Activated effector memory CD4-positive, alpha-beta T cell treated with Interleukin-2 at 50 U/mL for 16 hours (primary cell): ENCODE results near the gene ZNF526.
A peak's percentile ranks its signal among the peaks of the same experiment; 100 is the strongest.
"Not testable (repeated sequence)": the region's sequence is repeated elsewhere in the genome, so short reads cannot be mapped to it uniquely, and the experiment has no call there.

Experiments
- DNase-seq: peaks from one replicate; pipeline ENCODE4 v3.0.0-alpha.2; 2020

The ZNF526 gene

GRCh38 chr19:42248270-42249148 is 28.4 kb downstream of the ZNF526 start:
- DNase-seq: no peak

- no peak for DNase-seq
These were observed 29.1 kb downstream of the ZNF526 start for GRCh38 chr19:42249149-42249750.

DNA sequence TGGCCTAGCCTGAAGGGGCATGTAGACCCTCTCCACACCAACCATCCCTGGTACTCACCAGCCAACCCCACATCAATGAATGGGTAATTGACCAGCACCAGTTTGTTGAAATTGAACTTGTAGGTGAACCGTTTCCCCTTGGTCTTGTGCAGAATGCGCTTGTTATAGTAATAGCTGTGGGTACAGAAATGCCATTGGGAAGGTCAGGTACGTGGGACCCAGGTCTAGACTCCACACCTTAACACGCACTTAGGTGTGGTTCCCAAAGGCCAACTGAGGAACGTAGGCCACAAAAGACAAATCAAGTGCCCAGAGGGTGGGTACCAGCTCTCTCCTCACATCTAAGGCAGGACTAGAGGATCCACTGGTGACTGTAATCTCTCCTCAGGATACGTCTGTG is 29.7 kb downstream of the ZNF526 start:
- no peak for DNase-seq

DNA sequence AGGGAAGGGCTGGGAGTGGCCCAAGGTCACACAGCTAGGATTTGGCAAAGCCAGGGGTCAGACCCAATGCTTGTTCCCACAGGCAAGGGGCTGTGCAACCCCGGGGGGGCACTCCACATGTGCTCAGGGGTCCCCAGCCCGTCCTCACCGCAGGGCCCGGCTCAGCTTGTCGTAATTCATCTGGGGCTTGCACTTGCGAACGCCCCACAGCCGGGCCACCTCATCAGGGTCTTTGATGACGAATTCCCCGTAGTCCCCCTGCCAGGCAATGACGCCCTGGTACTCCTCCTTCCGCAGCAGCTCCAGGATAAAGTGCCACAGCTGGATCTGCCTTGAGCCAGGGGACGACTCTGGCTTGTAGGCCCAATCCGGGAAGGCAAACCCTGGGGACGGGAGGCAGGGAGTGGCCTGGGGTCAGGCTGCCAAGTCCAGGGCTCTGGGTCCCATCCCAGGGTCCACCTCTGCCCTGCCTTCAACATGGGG is 30.1 kb downstream of the ZNF526 start:
- DNase-seq: no peak

DNA sequence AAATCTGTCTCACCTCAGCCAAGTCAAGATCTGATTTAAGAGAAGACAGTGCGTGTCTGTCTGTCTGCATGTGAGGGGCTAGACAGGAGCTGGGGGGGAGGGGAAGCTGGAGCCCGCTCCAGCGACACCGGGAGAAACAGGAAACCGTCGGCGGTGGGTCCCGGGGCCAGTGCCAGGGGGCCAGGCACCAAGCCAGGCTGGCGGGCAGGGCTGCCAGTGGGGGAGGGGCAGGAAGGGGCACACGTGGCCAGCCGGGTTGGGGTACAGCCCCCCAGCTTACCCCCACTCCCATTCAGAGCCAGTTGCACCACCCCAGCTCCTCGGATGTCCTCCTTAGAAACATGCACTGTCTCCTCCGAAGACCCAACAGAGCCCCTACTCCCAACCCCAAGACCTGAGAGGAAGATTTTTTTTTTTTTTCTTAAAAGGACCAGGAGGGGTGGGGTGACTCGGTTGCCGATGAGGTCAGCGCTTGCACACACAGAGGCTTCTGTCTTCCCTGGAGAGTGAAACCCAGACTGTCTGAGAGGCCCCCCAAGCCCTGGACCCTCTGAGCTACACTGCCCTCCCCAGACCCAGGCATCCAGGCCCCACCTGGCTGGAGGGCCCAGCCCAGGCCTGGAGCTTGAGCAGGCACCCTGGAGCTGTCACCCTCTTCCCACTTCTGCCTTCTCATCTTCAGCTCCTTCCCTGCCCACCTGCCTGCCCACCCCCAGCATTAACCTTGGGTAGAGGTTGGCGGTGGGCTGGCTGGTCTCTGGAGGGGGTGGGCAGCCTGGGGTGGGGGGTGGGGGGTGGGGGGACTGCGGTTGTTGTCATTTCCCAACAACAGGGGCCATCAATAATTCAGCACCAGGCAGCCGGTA is 30.8 kb downstream of the ZNF526 start:
- DNase-seq: no peak

DNA sequence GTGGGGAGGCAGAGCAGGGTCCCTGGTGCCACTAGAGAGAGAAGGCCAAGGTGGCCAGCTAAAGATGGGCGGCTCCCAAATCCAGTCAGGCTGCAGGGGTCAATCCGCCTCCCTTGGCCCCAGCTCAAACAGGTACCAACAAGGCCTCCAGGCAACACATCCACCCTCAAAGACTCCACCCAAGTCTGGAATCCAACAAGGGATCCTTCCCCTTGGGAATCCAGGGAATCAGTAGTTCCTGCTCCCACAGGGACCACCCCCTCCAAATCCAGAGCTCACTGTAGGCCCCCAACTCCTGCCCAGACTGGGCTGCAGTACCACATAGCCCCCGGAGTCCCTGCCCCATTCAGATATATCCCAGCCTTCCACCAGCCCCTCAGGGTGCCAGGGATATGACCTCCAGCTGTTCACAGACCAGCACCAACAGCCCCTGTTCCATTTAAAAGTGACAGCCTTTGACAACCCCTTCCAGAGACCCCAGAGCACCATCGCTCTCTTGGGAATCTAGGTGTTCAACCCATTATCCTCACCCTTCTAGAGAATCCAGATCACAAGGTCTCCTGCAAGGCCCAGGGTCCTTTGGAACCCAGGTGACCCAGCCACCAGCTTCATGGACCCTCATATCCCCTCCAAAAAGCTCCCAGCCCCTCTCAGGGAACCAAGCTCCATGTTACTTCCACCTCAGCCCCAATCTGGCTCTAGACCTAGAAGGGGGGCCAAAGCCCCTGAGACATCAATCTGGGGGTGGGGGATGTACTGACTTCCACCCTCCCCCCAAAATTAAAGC is 31.7 kb downstream of the ZNF526 start:
- no peak for DNase-seq

- no peak for DNase-seq
These were observed 32.5 kb downstream of the ZNF526 start for GRCh38 chr19:42252365-42253244.

- peak; percentile 57 for DNase-seq
These were observed 33.4 kb downstream of the ZNF526 start for GRCh38 chr19:42253245-42254088.

GRCh38 chr19:42254089-42254849 is 34.2 kb downstream of the ZNF526 start:
- peak; percentile 71 for DNase-seq

- peak; percentile 90 for DNase-seq
These were observed 35.0 kb downstream of the ZNF526 start, which contains the start of gene ERF for GRCh38 chr19:42254850-42255765. ERF (minus strand) TSS chr19:42255128; CDS start chr19:42254999, 129 bp downstream.

DNA sequence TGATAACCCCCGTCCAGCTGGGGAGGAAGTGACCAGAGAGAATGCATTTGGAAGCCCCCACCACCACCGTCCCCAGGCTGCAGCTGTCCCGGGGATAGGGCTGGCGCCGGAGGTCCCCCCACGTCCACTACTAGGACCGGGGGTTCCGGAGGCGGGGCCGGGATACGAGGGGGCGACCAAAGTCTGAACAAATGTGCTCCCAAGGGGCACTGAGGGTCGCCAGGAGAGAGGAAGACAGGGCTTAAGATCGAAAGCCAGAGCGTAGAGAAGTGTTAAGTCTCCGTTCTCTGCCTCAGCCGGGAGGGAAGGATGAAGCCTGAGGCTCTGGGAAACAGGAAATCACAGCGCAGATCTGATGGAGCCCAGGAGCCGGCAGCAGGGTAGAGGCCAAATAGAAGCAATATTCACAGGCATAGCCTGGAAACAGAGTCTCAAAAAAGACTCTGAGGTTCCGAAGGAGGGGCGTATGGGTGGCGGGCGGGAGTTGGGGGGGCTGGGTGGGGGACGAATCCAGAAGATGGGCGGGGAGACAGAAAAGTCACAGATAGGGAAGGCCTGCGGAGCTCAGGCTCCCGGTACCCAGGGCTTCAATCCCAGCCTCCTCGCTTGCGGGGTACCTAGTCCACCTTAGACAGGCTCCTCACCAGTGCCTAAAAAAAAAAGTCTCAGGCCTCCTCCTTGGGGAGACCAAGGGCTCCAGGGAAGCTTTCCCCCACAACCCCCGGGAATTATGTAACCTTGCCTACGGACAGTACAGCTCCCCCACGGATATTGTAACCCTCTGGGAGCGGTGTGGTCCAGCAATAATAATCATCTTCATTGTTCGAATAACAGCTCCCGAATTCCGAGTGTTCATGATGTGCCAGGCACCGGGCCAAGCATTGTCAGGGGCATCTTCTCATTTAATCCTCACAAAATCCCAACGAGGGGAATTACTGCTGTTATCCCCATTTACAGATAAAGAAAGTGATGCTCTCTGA is 35.9 kb downstream of the ZNF526 start:
- DNase-seq: no peak

DNA sequence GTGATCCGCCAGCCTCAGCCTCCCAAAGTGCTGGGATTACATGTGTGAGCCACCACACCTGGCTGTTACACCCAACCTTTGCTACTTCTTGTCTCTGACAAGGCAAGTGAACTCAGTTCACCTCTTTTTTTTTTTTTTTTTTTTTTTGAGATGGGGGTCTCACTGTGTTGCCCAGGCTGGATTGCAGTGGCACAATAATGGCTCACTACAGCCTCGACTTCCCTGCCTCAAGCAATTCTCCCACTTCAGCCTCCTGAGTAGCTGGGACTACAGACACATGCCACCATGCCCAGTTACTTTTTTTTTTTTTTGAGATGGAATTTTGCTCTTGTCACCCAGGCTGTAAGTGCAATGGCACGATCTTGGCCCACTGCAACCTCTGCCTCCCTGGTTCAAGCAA is 37.7 kb downstream of the ZNF526 start:
- DNase-seq: not testable (repeated sequence)

DNA sequence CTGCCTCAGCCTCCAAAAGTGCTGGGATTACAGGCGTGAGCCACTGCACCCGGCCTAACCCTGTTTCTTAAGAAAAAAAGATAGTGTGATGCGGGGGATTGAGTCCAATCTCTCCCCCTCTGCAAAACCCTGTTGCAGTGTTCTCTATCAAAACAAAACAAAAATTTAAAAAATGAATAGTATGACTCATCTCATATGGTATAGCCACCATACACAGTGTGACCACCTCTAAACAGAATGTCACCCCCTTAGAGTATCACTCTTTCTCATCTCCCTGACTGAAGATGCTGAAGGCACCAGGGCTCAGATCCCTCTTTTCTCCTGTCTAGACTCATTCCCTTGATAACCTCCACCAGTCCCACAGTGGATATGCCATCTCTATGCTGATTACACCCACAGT is 41.7 kb downstream of the ZNF526 start:
- no peak for DNase-seq

- not testable (repeated sequence) for DNase-seq
These were observed 46.0 kb downstream of the ZNF526 start for GRCh38 chr19:42266105-42266504.

GRCh38 chr19:42266928-42267603 is 47.0 kb downstream of the ZNF526 start:
- not testable (repeated sequence) for DNase-seq

GRCh38 chr19:42267644-42268141 is 47.6 kb downstream of the ZNF526 start:
- DNase-seq: no peak
